ENCODE measurements around the gene ZNF318. TPM values are rescaled to one million over a fixed set of nuclear protein-coding genes. Genes with fewer than 3 reads are reported as not detected.
A peak's percentile ranks its signal among the peaks of the same experiment; 100 is the strongest.

ZNF318 gene
- total RNA-seq, 1 donor from 2014 or later: 4.4 TPM

DNA sequence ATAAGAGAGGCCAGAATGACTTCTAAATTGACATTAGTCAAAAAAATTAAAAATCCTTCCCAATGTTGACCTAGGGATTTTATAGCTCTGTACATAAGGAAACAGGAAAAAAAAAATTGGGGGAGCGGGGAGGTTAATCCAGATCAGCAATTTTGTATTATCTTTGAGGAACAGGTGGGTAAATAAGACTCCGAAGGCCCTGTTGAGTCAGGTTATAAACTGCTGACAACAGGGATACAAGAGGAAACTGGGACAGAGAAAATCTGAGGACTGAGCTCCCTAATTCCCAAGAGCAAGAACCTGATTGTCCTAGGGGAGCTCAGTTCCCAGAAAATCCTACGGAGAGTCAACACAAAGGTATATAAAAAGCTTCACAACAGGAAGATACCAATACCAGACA lies 34.0 kb downstream of the ZNF318 start:
- H3K27me3 ChIP-seq: no peaks in the 10 kb centered on the region
- no peak for DNase-seq (ENCODE audit: low spot score in 2 of 2)
- intact Hi-C loops (cut with DNase I): no loop called here
- H3K4me3 ChIP-seq: no peak overlapping the region
- H3K27ac ChIP-seq: no peak overlapping the region
- no peaks in the 10 kb centered on the region for H3K9me3 ChIP-seq
- H3K4me1 ChIP-seq: no peaks in the 10 kb centered on the region
- peaks cover 26 to 32% of the 10 kb centered on the region in 2 donors for H3K36me3 ChIP-seq
- TF ChIP-seq, protein P1, sequence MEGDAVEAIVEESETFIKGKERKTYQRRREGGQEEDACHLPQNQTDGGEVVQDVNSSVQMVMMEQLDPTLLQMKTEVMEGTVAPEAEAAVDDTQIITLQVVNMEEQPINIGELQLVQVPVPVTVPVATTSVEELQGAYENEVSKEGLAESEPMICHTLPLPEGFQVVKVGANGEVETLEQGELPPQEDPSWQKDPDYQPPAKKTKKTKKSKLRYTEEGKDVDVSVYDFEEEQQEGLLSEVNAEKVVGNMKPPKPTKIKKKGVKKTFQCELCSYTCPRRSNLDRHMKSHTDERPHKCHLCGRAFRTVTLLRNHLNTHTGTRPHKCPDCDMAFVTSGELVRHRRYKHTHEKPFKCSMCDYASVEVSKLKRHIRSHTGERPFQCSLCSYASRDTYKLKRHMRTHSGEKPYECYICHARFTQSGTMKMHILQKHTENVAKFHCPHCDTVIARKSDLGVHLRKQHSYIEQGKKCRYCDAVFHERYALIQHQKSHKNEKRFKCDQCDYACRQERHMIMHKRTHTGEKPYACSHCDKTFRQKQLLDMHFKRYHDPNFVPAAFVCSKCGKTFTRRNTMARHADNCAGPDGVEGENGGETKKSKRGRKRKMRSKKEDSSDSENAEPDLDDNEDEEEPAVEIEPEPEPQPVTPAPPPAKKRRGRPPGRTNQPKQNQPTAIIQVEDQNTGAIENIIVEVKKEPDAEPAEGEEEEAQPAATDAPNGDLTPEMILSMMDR (IDR thresholded peaks at IDR 0.05): no peak

DNA sequence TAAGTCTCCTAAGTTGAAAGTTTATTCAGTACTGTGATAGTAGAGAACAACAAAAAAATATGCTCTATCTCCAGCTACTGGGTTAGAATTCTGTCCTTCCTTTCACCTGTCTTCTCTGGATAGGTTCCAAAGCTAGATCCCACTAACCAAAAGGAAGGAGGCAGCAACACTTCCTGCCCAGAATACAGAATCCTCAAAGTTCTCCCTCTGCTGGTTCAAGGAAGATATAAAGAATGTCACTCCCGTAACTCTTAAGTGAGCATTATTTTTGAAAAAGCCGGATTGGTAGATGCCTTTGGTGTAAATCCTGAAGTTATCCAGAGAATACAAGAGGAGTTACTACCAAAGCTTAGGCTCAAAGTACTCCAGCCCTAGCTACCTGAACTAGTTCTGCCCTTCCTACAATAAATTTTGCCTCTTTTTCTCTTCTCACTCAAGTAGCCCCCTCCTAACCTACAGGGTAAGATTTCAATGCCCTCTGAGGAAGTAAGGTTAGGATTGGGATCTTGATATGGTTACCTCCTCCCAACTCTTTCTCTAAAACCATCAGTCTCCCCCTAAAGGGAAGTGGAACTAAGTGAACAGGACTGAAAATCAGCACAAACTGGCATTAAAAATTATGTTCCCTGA lies 34.9 kb downstream of the ZNF318 start:
- TF ChIP-seq, protein P1 (IDR thresholded peaks at IDR 0.05): peak in 2 of 3 experiments; percentile 29 to 37
- Histone ChIP-seq H3K36me3 (peaks cover 17 to 24% of the 10 kb centered on the region in 2 donors), H3K27me3 (no peaks in the 10 kb centered on the region), H3K27ac (no peak overlapping the region), H3K4me1 (no peaks in the 10 kb centered on the region), H3K4me3 (no peak overlapping the region), H3K9me3 (no peaks in the 10 kb centered on the region)
- intact Hi-C loops (cut with DNase I): no loop called here
- DNase-seq (ENCODE audit: low spot score in 2 of 2): no peak

DNA sequence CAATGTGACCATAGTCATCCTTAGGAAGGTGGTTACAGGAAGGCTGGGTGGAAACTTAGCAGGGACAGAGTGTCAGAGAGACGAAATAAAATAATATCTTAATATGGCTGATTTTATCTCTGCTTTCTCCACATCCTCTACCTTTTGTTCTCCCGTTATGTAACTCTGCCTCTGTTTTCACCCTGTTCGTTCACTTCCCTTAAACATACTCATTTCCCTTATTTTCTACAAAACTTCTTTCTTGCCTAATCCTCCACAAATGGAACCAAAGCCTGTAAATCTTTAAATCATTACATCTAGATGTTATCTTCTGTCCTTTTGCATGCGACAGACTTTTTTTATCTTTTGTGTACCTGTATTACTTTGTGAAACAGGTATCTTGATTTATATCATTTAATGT lies 37.6 kb downstream of the ZNF318 start:
- Histone ChIP-seq H3K27ac (no peak overlapping the region), H3K36me3 (peaks cover 0 to 3% of the 10 kb centered on the region in 2 donors), H3K4me1 (no peaks in the 10 kb centered on the region), H3K4me3 (no peak overlapping the region), H3K9me3 (no peaks in the 10 kb centered on the region), H3K27me3 (no peaks in the 10 kb centered on the region)
- intact Hi-C loops (cut with DNase I): no loop called here
- DNase-seq (ENCODE audit: low spot score in 2 of 2): no peak
- TF ChIP-seq, protein P1 (IDR thresholded peaks at IDR 0.05): no peak

DNA sequence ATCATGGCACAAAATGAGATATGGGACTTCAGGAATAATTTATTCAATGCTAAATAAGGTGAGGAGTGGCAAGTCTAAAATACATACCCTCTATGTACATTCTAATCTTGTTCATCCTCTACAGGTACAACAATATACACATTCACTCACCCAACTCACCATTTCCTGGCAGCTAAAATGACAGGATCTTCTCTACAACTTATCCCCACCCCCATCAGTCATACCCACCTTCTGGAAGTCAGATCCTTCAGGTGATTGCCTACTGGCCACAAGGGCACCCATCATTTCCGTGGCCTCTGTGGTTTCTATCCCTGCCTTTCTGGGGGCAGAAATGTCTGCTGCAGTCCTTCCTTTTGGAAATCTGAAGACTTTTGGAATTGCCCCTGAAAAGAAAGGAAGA lies 38.0 kb downstream of the ZNF318 start:
- Histone ChIP-seq H3K9me3 (no peaks in the 10 kb centered on the region), H3K4me1 (no peaks in the 10 kb centered on the region), H3K4me3 (no peak overlapping the region), H3K27me3 (no peaks in the 10 kb centered on the region), H3K27ac (no peak overlapping the region), H3K36me3 (peaks cover 0 to 3% of the 10 kb centered on the region in 2 donors)
- intact Hi-C loops (cut with DNase I): no loop called here
- TF ChIP-seq, protein P1 (IDR thresholded peaks at IDR 0.05): no peak
- no peak for DNase-seq (ENCODE audit: low spot score in 2 of 2)

DNA sequence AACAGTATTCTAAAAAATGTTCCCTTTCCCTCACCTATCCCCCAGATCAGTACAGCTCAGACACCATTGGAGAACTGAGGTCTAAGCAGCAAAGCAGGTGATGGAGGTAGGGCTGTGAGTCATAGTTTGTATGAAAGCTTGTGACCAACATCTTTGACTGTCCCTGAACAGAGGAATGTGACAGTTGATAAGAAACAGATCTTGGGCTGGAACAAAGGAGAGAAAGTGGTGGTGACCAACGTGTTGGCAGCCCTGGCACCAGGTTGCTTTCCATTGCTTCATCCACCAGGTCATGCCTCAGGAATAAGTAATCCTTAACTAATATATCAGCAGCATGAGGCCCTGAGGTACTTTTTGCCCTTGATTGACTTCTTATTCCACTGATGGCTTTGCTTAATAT lies 40.9 kb downstream of the ZNF318 start:
- no peak overlapping the region for H3K27ac ChIP-seq
- intact Hi-C loops (cut with DNase I): no loop called here
- H3K36me3 ChIP-seq: no peaks in the 10 kb centered on the region

More for the DNA sequence above, 40.9 kb downstream of the ZNF318 start:
- Histone ChIP-seq H3K4me3 (no peak overlapping the region), H3K27me3 (no peaks in the 10 kb centered on the region), H3K4me1 (no peaks in the 10 kb centered on the region), H3K9me3 (no peaks in the 10 kb centered on the region)
- DNase-seq (ENCODE audit: low spot score in 2 of 2): no peak
- TF ChIP-seq, protein P1 (IDR thresholded peaks at IDR 0.05): no peak
